ENCODE measurements around the gene IL17B. TPM values are rescaled to one million over a fixed set of nuclear protein-coding genes. Genes with fewer than 3 reads are reported as not detected.

Gene IL17B
- total and polyA plus RNA-seq, 2 experiments from 2014 or later = not detected

DNA sequence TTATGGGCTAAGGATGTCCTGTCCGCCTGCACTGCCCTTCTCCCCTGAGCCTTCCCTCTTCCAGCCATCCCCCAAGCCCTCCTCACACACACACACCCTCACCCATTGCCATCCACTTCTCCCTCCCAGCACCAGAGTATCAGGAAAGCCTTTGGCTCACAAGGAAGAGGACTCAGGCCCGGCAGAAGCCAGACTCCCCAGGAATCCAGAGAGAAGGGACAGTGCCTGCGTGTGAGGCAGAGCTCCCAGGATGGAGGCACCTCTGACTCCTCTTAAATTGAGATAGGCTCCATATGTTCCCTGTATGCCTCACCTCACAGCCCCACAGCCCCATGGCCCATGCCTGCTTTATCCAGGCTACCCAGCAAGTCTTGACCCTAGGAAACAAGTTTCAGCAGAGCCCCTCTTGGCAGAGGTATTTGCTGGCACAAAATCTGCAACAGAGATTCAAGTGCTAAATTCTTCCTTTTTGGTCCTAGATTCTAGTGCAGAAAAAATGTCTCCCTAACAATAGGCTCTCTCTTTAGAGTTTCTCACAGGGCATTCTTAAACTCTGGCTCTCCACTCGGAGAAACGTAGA, 761 bp downstream of the IL17B start (continued):
- TF ChIP-seq ZNF114 (CRISPR knock-in tag; IDR thresholded peaks at IDR 0.05) (no peak), CTCF (conservative IDR thresholded peaks at IDR 0.05; ENCODE audit: low read depth in 2 of 2) (no peak)

DNA sequence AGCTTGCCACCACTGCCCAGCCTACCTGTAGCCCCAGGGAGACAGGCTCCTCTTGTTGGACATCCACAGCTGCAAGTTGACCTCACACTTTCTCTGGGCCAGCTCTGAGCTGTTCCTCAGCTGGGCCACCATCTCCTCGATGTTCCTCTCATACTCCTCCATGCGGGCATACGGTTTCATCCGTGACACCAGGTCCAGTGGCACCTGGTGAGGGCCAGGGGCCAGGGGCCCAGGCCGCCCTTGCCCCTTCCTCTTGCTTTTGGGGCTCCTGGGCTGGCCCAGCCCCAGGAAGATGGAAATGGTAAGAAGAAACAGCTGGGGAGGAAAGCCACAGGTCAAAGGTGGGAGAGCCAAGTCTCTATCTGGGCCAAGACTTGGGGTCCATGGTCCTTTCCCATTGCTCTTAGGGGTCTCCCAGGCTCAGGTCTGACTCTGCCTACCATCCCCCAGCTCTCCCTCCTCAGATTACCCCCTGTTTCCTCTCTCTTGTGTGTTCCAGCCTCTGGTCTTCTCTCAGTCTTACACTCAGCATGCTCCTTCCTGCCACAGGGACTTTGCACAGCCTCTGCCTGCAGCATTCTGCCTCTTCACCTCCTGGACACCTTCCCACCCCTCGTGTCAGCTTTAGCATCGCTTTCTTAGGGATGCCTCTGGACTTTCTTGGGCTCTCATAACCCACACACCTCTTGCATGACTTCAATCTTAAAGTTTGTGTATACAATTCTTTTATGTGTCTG, 2.2 kb downstream of the IL17B start:
- Histone ChIP-seq H3K27me3 (ENCODE audit: insufficient read depth) (no peaks in the 10 kb centered on the region), H4K20me1 (replicated peaks; ENCODE audit: insufficient read depth) (no peaks in the 10 kb centered on the region; the same call in 1 of the 2 replicates), H3K4me3 (no peak overlapping the region), H3K4me2 (no peak overlapping the region), H3K27ac (ENCODE audit: low read depth) (no peak overlapping the region), H2AFZ (no peak overlapping the region), H3F3A (replicated peaks; ENCODE audit: low read depth) (no peaks in the 10 kb centered on the region), H3K79me2 (replicated peaks; ENCODE audit: insufficient read depth) (no peaks in the 10 kb centered on the region), H3K4me1 (ENCODE audit: insufficient read depth) (no peaks in the 10 kb centered on the region), H3K36me3 (ENCODE audit: insufficient read depth) (no peaks in the 10 kb centered on the region), H3K9me2 (ENCODE audit: insufficient read depth) (no peaks in the 10 kb centered on the region)
- Mint-ChIP-seq H3K9me3 (no peaks in the 10 kb centered on the region), H3K27me3 (ENCODE audit: insufficient read depth, low read depth, poor library complexity) (peaks cover 2% of the 10 kb centered on the region), H3K27ac (no peak overlapping the region), H3K4me3 (no peak overlapping the region), H3K4me1 (peaks cover 13% of the 10 kb centered on the region; the same call in 2 of the 3 replicates), H3K36me3 (ENCODE audit: low read depth) (no peaks in the 10 kb centered on the region; the same call in 2 of the 3 replicates)
- DNase-seq (ENCODE audit: low spot score) = no peak
- no peak for ATAC-seq
- no peak for TF ChIP-seq ETS1 (IDR thresholded peaks at IDR 0.05)
- TF ChIP-seq ZNF331 (CRISPR knock-in tag; IDR thresholded peaks at IDR 0.05; ENCODE audit: low read depth) = no peak
- TF ChIP-seq, protein P1, sequence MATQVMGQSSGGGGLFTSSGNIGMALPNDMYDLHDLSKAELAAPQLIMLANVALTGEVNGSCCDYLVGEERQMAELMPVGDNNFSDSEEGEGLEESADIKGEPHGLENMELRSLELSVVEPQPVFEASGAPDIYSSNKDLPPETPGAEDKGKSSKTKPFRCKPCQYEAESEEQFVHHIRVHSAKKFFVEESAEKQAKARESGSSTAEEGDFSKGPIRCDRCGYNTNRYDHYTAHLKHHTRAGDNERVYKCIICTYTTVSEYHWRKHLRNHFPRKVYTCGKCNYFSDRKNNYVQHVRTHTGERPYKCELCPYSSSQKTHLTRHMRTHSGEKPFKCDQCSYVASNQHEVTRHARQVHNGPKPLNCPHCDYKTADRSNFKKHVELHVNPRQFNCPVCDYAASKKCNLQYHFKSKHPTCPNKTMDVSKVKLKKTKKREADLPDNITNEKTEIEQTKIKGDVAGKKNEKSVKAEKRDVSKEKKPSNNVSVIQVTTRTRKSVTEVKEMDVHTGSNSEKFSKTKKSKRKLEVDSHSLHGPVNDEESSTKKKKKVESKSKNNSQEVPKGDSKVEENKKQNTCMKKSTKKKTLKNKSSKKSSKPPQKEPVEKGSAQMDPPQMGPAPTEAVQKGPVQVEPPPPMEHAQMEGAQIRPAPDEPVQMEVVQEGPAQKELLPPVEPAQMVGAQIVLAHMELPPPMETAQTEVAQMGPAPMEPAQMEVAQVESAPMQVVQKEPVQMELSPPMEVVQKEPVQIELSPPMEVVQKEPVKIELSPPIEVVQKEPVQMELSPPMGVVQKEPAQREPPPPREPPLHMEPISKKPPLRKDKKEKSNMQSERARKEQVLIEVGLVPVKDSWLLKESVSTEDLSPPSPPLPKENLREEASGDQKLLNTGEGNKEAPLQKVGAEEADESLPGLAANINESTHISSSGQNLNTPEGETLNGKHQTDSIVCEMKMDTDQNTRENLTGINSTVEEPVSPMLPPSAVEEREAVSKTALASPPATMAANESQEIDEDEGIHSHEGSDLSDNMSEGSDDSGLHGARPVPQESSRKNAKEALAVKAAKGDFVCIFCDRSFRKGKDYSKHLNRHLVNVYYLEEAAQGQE (IDR thresholded peaks at IDR 0.05; ENCODE audit: unreplicated experiment) = no peak
- TF ChIP-seq ZNF114 (CRISPR knock-in tag; IDR thresholded peaks at IDR 0.05) = no peak
- TF ChIP-seq EZH2phosphoT487 (IDR thresholded peaks at IDR 0.05; ENCODE audit: unreplicated experiment) = no peak
- no peak for TF ChIP-seq NANOG (IDR thresholded peaks at IDR 0.05; ENCODE audit: borderline replicate concordance)
- TF ChIP-seq ZNF462 (CRISPR knock-in tag; IDR thresholded peaks at IDR 0.05) = no peak
- no peak for TF ChIP-seq POLR2AphosphoS5 (IDR thresholded peaks at IDR 0.05; ENCODE audit: low read depth)
- no peak for TF ChIP-seq STAT1 (IDR thresholded peaks at IDR 0.05; ENCODE audit: unreplicated experiment)
- TF ChIP-seq CREB1 (CRISPR knock-in tag; IDR thresholded peaks at IDR 0.05; ENCODE audit: low read depth) = no peak
- TF ChIP-seq JUNB (IDR thresholded peaks at IDR 0.05; ENCODE audit: unreplicated experiment) = no peak

All from GM23338 (cell line).